ENCODE data around the gene FAAP20. TPM values are rescaled to one million over a fixed set of nuclear protein-coding genes. Genes with fewer than 3 reads are reported as not detected.

FAAP20 gene
- total and polyA plus RNA-seq, 9 of the 15 experiments (the other 6 are each of a cell fraction or from before 2014, with no cell fraction given), result 0.58 to 143 (median 9.9) TPM

DNA sequence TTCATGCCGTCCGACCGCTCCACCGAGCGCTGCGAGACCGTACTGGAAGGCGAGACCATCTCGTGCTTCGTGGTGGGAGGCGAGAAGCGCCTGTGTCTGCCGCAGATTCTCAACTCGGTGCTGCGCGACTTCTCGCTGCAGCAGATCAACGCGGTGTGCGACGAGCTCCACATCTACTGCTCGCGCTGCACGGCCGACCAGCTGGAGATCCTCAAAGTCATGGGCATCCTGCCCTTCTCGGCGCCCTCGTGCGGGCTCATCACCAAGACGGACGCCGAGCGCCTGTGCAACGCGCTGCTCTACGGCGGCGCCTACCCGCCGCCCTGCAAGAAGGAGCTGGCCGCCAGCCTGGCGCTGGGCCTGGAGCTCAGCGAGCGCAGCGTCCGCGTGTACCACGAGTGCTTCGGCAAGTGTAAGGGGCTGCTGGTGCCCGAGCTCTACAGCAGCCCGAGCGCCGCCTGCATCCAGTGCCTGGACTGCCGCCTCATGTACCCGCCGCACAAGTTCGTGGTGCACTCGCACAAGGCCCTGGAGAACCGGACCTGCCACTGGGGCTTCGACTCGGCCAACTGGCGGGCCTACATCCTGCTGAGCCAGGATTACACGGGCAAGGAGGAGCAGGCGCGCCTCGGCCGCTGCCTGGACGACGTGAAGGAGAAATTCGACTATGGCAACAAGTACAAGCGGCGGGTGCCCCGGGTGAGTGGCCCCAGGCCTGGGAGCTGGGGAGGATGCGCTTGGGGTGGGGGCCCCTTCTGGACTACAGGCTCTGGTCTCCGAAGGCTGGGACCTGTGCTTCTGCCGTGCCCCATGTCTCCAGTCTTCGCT lies 34.7 kb upstream of the FAAP20 start:
- intact Hi-C loops (cut with micrococcal nuclease), result loop anchor here (10.0 kb wide), 1 partner anchor 924 kb away; the partner anchor contains the start of genes ACAP3 and PUSL1
- under 1% methylated on average over 75 of the region's 77 CpGs for WGBS (ENCODE audit: insufficient coverage, low coverage, missing lambda C conversion rate)
- Histone ChIP-seq H3K9me1 (ENCODE audit: control insufficient read depth, insufficient read depth, low read length) (peaks cover 32% of the 10 kb centered on the region), H3K4me3 (peak overlapping the region; percentile 53), H3K9me3 (replicated peaks; ENCODE audit: control insufficient read depth, insufficient read depth, low read depth, low read length) (no peaks in the 10 kb centered on the region), H3K79me2 (ENCODE audit: control insufficient read depth, insufficient read depth, low read length) (peaks cover 61% of the 10 kb centered on the region), H2AFZ (ENCODE audit: low read depth, low read length) (no peak overlapping the region), H3K4me1 (replicated peaks in 1 of 2; ENCODE audit: control insufficient read depth in 2 of 2, insufficient read depth in 2 of 2, low read length in 2 of 2) (peaks cover 36 to 76% of the 10 kb centered on the region in 2 experiments), H3K4me2 (ENCODE audit: insufficient read depth, low read length) (peak overlapping the region; percentile 96), H3K9ac (ENCODE audit: insufficient read depth in 1 of 2, low read depth in 2 of 2, low read length in 2 of 2) (peak overlapping the region; percentile 65 to 96; a peak in 3 of 4 replicates), H4K20me1 (replicated peaks; ENCODE audit: control insufficient read depth, insufficient read depth, low read length) (peaks cover 56% of the 10 kb centered on the region), H3K36me3 (ENCODE audit: control insufficient read depth, insufficient read depth, low read length) (peaks cover 12% of the 10 kb centered on the region; the same call in 2 of the 3 replicates), H3K27ac (ENCODE audit: extremely low read depth, low read depth, low read length) (peak overlapping the region; percentile 58), H3K27me3 (ENCODE audit: control insufficient read depth in 2 of 2, insufficient read depth in 2 of 2, low read length in 2 of 2) (no peaks in the 10 kb centered on the region)
- ChIA-PET POLR2A (interaction anchor here (0.6 to 4.0 kb wide), 17 partner anchors 9 to 1319 kb away, joined by 3 to 33 read pairs (median 4); no protein-coding TSS in a partner anchor), CTCF (ENCODE audit: low intra/inter-chr PET ratio) (no interaction called here)
- BruUV-seq (replicated peaks), result no TSS peak
- FAIRE-seq, result peak; percentile 26
- in situ Hi-C loops (cut with MboI), result no loop called here
- ATAC-seq, result peak; percentile 7
- peak in 2 of 4 experiments; percentile 51 to 74 for DNase-seq (ENCODE audit: extremely low read depth in 1 of 4, low spot score in 3 of 4)
- TF ChIP-seq DEAF1 (CRISPR knock-in tag; IDR thresholded peaks at IDR 0.05), result no peak
- TF ChIP-seq, protein P1, sequence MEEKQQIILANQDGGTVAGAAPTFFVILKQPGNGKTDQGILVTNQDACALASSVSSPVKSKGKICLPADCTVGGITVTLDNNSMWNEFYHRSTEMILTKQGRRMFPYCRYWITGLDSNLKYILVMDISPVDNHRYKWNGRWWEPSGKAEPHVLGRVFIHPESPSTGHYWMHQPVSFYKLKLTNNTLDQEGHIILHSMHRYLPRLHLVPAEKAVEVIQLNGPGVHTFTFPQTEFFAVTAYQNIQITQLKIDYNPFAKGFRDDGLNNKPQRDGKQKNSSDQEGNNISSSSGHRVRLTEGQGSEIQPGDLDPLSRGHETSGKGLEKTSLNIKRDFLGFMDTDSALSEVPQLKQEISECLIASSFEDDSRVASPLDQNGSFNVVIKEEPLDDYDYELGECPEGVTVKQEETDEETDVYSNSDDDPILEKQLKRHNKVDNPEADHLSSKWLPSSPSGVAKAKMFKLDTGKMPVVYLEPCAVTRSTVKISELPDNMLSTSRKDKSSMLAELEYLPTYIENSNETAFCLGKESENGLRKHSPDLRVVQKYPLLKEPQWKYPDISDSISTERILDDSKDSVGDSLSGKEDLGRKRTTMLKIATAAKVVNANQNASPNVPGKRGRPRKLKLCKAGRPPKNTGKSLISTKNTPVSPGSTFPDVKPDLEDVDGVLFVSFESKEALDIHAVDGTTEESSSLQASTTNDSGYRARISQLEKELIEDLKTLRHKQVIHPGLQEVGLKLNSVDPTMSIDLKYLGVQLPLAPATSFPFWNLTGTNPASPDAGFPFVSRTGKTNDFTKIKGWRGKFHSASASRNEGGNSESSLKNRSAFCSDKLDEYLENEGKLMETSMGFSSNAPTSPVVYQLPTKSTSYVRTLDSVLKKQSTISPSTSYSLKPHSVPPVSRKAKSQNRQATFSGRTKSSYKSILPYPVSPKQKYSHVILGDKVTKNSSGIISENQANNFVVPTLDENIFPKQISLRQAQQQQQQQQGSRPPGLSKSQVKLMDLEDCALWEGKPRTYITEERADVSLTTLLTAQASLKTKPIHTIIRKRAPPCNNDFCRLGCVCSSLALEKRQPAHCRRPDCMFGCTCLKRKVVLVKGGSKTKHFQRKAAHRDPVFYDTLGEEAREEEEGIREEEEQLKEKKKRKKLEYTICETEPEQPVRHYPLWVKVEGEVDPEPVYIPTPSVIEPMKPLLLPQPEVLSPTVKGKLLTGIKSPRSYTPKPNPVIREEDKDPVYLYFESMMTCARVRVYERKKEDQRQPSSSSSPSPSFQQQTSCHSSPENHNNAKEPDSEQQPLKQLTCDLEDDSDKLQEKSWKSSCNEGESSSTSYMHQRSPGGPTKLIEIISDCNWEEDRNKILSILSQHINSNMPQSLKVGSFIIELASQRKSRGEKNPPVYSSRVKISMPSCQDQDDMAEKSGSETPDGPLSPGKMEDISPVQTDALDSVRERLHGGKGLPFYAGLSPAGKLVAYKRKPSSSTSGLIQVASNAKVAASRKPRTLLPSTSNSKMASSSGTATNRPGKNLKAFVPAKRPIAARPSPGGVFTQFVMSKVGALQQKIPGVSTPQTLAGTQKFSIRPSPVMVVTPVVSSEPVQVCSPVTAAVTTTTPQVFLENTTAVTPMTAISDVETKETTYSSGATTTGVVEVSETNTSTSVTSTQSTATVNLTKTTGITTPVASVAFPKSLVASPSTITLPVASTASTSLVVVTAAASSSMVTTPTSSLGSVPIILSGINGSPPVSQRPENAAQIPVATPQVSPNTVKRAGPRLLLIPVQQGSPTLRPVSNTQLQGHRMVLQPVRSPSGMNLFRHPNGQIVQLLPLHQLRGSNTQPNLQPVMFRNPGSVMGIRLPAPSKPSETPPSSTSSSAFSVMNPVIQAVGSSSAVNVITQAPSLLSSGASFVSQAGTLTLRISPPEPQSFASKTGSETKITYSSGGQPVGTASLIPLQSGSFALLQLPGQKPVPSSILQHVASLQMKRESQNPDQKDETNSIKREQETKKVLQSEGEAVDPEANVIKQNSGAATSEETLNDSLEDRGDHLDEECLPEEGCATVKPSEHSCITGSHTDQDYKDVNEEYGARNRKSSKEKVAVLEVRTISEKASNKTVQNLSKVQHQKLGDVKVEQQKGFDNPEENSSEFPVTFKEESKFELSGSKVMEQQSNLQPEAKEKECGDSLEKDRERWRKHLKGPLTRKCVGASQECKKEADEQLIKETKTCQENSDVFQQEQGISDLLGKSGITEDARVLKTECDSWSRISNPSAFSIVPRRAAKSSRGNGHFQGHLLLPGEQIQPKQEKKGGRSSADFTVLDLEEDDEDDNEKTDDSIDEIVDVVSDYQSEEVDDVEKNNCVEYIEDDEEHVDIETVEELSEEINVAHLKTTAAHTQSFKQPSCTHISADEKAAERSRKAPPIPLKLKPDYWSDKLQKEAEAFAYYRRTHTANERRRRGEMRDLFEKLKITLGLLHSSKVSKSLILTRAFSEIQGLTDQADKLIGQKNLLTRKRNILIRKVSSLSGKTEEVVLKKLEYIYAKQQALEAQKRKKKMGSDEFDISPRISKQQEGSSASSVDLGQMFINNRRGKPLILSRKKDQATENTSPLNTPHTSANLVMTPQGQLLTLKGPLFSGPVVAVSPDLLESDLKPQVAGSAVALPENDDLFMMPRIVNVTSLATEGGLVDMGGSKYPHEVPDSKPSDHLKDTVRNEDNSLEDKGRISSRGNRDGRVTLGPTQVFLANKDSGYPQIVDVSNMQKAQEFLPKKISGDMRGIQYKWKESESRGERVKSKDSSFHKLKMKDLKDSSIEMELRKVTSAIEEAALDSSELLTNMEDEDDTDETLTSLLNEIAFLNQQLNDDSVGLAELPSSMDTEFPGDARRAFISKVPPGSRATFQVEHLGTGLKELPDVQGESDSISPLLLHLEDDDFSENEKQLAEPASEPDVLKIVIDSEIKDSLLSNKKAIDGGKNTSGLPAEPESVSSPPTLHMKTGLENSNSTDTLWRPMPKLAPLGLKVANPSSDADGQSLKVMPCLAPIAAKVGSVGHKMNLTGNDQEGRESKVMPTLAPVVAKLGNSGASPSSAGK (IDR thresholded peaks at IDR 0.05), result peak; percentile 97
